Measurements from ENCODE around the gene C1QTNF8.

The C1QTNF8 gene

GRCh38 chr16:1077877-1078578 lies 18.0 kb downstream of the C1QTNF8 start:
- no peak for DNase-seq (ENCODE audit: low read depth)

GRCh38 chr16:1076801-1077576 lies 19.1 kb downstream of the C1QTNF8 start:
- no peak for DNase-seq (ENCODE audit: low read depth)

GRCh38 chr16:1075546-1075945 lies 20.5 kb downstream of the C1QTNF8 start:
- DNase-seq (ENCODE audit: low read depth), result no peak

- no peak for DNase-seq (ENCODE audit: low read depth)
These were observed 21.7 kb downstream of the C1QTNF8 start for GRCh38 chr16:1074379-1074649.

GRCh38 chr16:1073566-1074378 lies 22.3 kb downstream of the C1QTNF8 start:
- no peak for DNase-seq (ENCODE audit: low read depth)

GRCh38 chr16:1073262-1073558 lies 22.8 kb downstream of the C1QTNF8 start:
- DNase-seq (ENCODE audit: low read depth), result no peak

GRCh38 chr16:1072526-1073261 lies 23.4 kb downstream of the C1QTNF8 start, which contains the start of gene SSTR5:
SSTR5 (plus strand) TSS chr16:1072747; CDS start chr16:1078869, 6,122 bp downstream.
- DNase-seq (ENCODE audit: low read depth), result no peak

GRCh38 chr16:1071561-1072225 lies 24.4 kb downstream of the C1QTNF8 start:
- no peak for DNase-seq (ENCODE audit: low read depth)

- no peak for DNase-seq (ENCODE audit: low read depth)
These were observed 25.1 kb downstream of the C1QTNF8 start for GRCh38 chr16:1070864-1071408.

GRCh38 chr16:1070084-1070863 lies 25.8 kb downstream of the C1QTNF8 start:
- DNase-seq (ENCODE audit: low read depth), result no peak

- no peak for DNase-seq (ENCODE audit: low read depth)
These were observed 26.9 kb downstream of the C1QTNF8 start for GRCh38 chr16:1069154-1069553.

GRCh38 chr16:1068451-1068850 lies 27.6 kb downstream of the C1QTNF8 start:
- DNase-seq (ENCODE audit: low read depth), result no peak

GRCh38 chr16:1067629-1068028 lies 28.4 kb downstream of the C1QTNF8 start:
- DNase-seq (ENCODE audit: low read depth), result no peak

- no peak for DNase-seq (ENCODE audit: low read depth)
These were observed 29.4 kb downstream of the C1QTNF8 start for GRCh38 chr16:1066584-1067172.

GRCh38 chr16:1065469-1066128 lies 30.4 kb downstream of the C1QTNF8 start:
- no peak for DNase-seq (ENCODE audit: low read depth)

- DNase-seq (ENCODE audit: low read depth), result no peak
These were observed 32.3 kb downstream of the C1QTNF8 start for GRCh38 chr16:1063728-1064127.

- DNase-seq (ENCODE audit: low read depth), result no peak
These were observed 33.1 kb downstream of the C1QTNF8 start for GRCh38 chr16:1062895-1063294.

GRCh38 chr16:1061769-1062505 lies 34.1 kb downstream of the C1QTNF8 start:
- DNase-seq (ENCODE audit: low read depth), result no peak
